Activated CD8-positive, alpha-beta T cell treated with anti-CD3 and anti-CD28 coated beads for 36 hours (primary cell): ENCODE data around the gene FSD1. TPM values are rescaled to one million over a fixed set of nuclear protein-coding genes. Genes with fewer than 3 reads are reported as not detected.

Experiments
- ATAC-seq: fragments of 200-7000 bp; cut with Tn5 transposase; one replicate; pipeline ENCODE4 v1.10.0; 2021; ENCODE audit warnings: mild to moderate bottlenecking, moderate library complexity
- CTCF ChIA-PET: fragments of 350-600 bp; sonication (Branson Sonifier 250); formaldehyde crosslinking; loops from one replicate; lab custom pipeline; 2021; ENCODE audit warnings: antibody characterized with exemption; lab: Charles Lee
- POLR2A ChIA-PET: fragments of 350-600 bp; sonication (Branson Sonifier 250); formaldehyde crosslinking; loops from one replicate; lab custom pipeline; 2021; ENCODE audit warnings: antibody characterized with exemption; lab: Charles Lee
- DNase-seq: peaks from one replicate; pipeline ENCODE4 v3.0.0-alpha.2; 2020
- H3K27ac Mint-ChIP-seq: one replicate; pipeline ENCODE4 v1.8.0; 2021; ENCODE audit warnings: mild to moderate bottlenecking, mixed read lengths
- H3K27me3 Mint-ChIP-seq: one replicate; pipeline ENCODE4 v1.8.0; 2021; ENCODE audit warnings: mixed read lengths
- H3K36me3 Mint-ChIP-seq: one replicate; pipeline ENCODE4 v1.8.0; 2021; ENCODE audit warnings: low read depth, mixed read lengths
- H3K4me1 Mint-ChIP-seq: one replicate; pipeline ENCODE4 v1.8.0; 2021; ENCODE audit warnings: low read depth, mixed read lengths
- H3K4me3 Mint-ChIP-seq: one replicate; pipeline ENCODE4 v1.8.0; 2021; ENCODE audit warnings: mild to moderate bottlenecking, moderate library complexity, mixed read lengths
- H3K9me3 Mint-ChIP-seq: one replicate; pipeline ENCODE4 v1.8.0; 2021; ENCODE audit warnings: mixed read lengths
- CTCF ChIP-seq: fragments of 200-600 bp; IDR thresholded peaks from one replicate; pipeline ENCODE4 v1.8.0; 2022; ENCODE audit warnings: antibody characterized with exemption, mild to moderate bottlenecking
- intact Hi-C: fragments of 100-400 bp; cut with micrococcal nuclease; formaldehyde crosslinking; loops from one replicate; pipeline ENCODE4 v1.10.0; 2022
- total RNA-seq, 2 experiments: library from RNA; stranded (reverse); gene quantifications; one replicate each; pipeline ENCODE4 v1.2.3, GENCODE V29; 2021

FSD1 gene
- total RNA-seq, 2 experiments from 2014 or later, result 19.7 to 22.0 TPM

GRCh38 chr19:4260613-4261191 is 43.7 kb upstream of the FSD1 start:
- no peak for DNase-seq
- no peak overlapping the region for H3K4me3 Mint-ChIP-seq
- no peak for ATAC-seq
- ChIA-PET CTCF (interaction anchor here (0.8 to 1.2 kb wide), 4 partner anchors 27 to 141 kb away, joined by 3 to 4 read pairs (median 3); partner anchors contain the start of gene SH3GL1), POLR2A (interaction anchor here (0.9 to 1.4 kb wide), 2 partner anchors 15 to 36 kb away, joined by 3 read pairs; no protein-coding TSS in a partner anchor)
- intact Hi-C loops, result no loop called here
- no peaks in the 10 kb centered on the region for H3K27me3 Mint-ChIP-seq
- no peak for TF ChIP-seq CTCF
- no peaks in the 10 kb centered on the region for H3K9me3 Mint-ChIP-seq
- H3K4me1 Mint-ChIP-seq, result peaks cover 12% of the 10 kb centered on the region
- no peak overlapping the region for H3K27ac Mint-ChIP-seq
- H3K36me3 Mint-ChIP-seq, result peaks cover 46% of the 10 kb centered on the region

- Mint-ChIP-seq H3K27ac (peak overlapping the region; percentile 85), H3K36me3 (peaks cover 51% of the 10 kb centered on the region), H3K27me3 (no peaks in the 10 kb centered on the region), H3K4me1 (peaks cover 19% of the 10 kb centered on the region), H3K9me3 (no peaks in the 10 kb centered on the region), H3K4me3 (no peak overlapping the region)
- intact Hi-C loops, result loop anchor here (5.0 kb wide), 1 partner anchor 87 kb away; no protein-coding TSS in a partner anchor
- no peak for TF ChIP-seq CTCF
- ChIA-PET POLR2A (interaction anchor here (1.1 kb wide), 1 partner anchor 80 kb away, joined by 3 read pairs; no protein-coding TSS in a partner anchor), CTCF (interaction anchor here (0.6 to 7.1 kb wide), 3 partner anchors 55 to 136 kb away, joined by 3 to 84 read pairs (median 3); no protein-coding TSS in a partner anchor)
- DNase-seq, result no peak
- ATAC-seq, result peak; percentile 35
These were observed 39.6 kb upstream of the FSD1 start for GRCh38 chr19:4264812-4265211.

GRCh38 chr19:4266253-4267000 is 38.0 kb upstream of the FSD1 start:
- DNase-seq (no peak), ATAC-seq (no peak)
- no peak overlapping the region for H3K4me3 Mint-ChIP-seq
- peaks cover 19% of the 10 kb centered on the region for H3K4me1 Mint-ChIP-seq
- POLR2A ChIA-PET, result interaction anchor here (0.7 to 1.7 kb wide), 7 partner anchors 10 to 162 kb away, joined by 3 to 5 read pairs (median 4); partner anchors contain the start of gene YJU2
- H3K27ac Mint-ChIP-seq, result no peak overlapping the region
- CTCF ChIA-PET, result interaction anchor here (0.6 to 7.1 kb wide), 41 partner anchors 8 to 260 kb away, joined by 3 to 84 read pairs (median 4); partner anchors contain the start of genes CHAF1A, EBI3, MPND and SH3GL1
- H3K9me3 Mint-ChIP-seq, result no peaks in the 10 kb centered on the region
- no peak for TF ChIP-seq CTCF
- H3K36me3 Mint-ChIP-seq, result peaks cover 46% of the 10 kb centered on the region
- intact Hi-C loops, result loop anchor here (5.0 kb wide), 1 partner anchor 86 kb away; no protein-coding TSS in a partner anchor
- H3K27me3 Mint-ChIP-seq, result no peaks in the 10 kb centered on the region

GRCh38 chr19:4267101-4267900 is 37.1 kb upstream of the FSD1 start:
- ATAC-seq, result peak; percentile 71
- H3K27ac Mint-ChIP-seq, result peak overlapping the region; percentile 4
- DNase-seq, result peak; percentile 79
- no peaks in the 10 kb centered on the region for H3K27me3 Mint-ChIP-seq
- intact Hi-C loops, result loop anchor here (5.0 kb wide), 1 partner anchor 85 kb away; no protein-coding TSS in a partner anchor
- ChIA-PET CTCF (interaction anchor here (0.6 to 7.1 kb wide), 46 partner anchors 9 to 259 kb away, joined by 3 to 84 read pairs (median 4); partner anchors contain the start of genes CHAF1A, EBI3, MPND and SH3GL1), POLR2A (interaction anchor here (0.7 to 1.7 kb wide), 10 partner anchors 11 to 163 kb away, joined by 3 to 8 read pairs (median 4); partner anchors contain the start of genes MPND and YJU2)
- H3K4me1 Mint-ChIP-seq, result peaks cover 19% of the 10 kb centered on the region
- H3K4me3 Mint-ChIP-seq, result no peak overlapping the region
- H3K36me3 Mint-ChIP-seq, result peaks cover 46% of the 10 kb centered on the region
- TF ChIP-seq CTCF, result peak; percentile 81
- no peaks in the 10 kb centered on the region for H3K9me3 Mint-ChIP-seq
